HEK293 (cell line): ENCODE results near the gene OR1K1.

ENCODE experiments used
- REST ChIP-seq: fragments of 450-650 bp; formaldehyde crosslinking; IDR thresholded peaks from 2 replicates; pipeline ENCODE4 v1.5.1; 2016; ENCODE audit warnings: missing biosample characterization, missing genetic modification characterization
- ZBTB7A ChIP-seq: fragments of 450-650 bp; formaldehyde crosslinking; IDR thresholded peaks from 2 replicates; pipeline ENCODE4 v1.5.1; 2016; ENCODE audit warnings: low read depth, missing biosample characterization, missing genetic modification characterization
- ZNF121 ChIP-seq: fragments of 450-650 bp; formaldehyde crosslinking; IDR thresholded peaks from 2 replicates; pipeline ENCODE4 v1.5.1; 2016; ENCODE audit warnings: missing biosample characterization, missing genetic modification characterization
- ZNF768 ChIP-seq: fragments of 450-650 bp; formaldehyde crosslinking; IDR thresholded peaks from 2 replicates; pipeline ENCODE4 v1.5.1; 2018; ENCODE audit warnings: missing biosample characterization, mild to moderate bottlenecking, missing genetic modification characterization

GRCh38 chr9:122845116-122845515, 45.2 kb downstream of the OR1K1 start:
- TF ChIP-seq ZNF768 (tag by site-specific recombination) (no peak), REST (no peak), ZBTB7A (no peak), ZNF121 (tag by site-specific recombination) (no peak)
